ENCODE results near the gene PLTP.

PLTP gene

GRCh38 chr20:45904583-45905504 lies 7.1 kb downstream of the PLTP start:
- TF ChIP-seq CEBPB (IDR thresholded peaks at IDR 0.05) (no peak), EGR1 (IDR thresholded peaks at IDR 0.05) (no peak), USF1 (IDR thresholded peaks at IDR 0.05) (no peak), FOXM1 (IDR thresholded peaks at IDR 0.05; ENCODE audit: borderline replicate concordance, low read depth) (no peak), ZBTB7A (IDR thresholded peaks at IDR 0.05; ENCODE audit: low read depth) (no peak), EP300 (IDR thresholded peaks at IDR 0.05; ENCODE audit: borderline replicate concordance) (no peak), TAF1 (IDR thresholded peaks at IDR 0.05; ENCODE audit: low read depth) (no peak), REST (IDR thresholded peaks at IDR 0.05; ENCODE audit: low read depth) (no peak), CREB1 (IDR thresholded peaks at IDR 0.05; ENCODE audit: low read depth) (no peak), TCF12 (IDR thresholded peaks at IDR 0.05; ENCODE audit: low read depth) (no peak), NFIC (IDR thresholded peaks at IDR 0.05) (no peak), TEAD4 (IDR thresholded peaks at IDR 0.05) (no peak)

GRCh38 chr20:45902199-45902701 lies 9.7 kb downstream of the PLTP start:
- TF ChIP-seq ZBTB7A (IDR thresholded peaks at IDR 0.05; ENCODE audit: low read depth) (no peak), FOXM1 (IDR thresholded peaks at IDR 0.05; ENCODE audit: borderline replicate concordance, low read depth) (no peak), TAF1 (IDR thresholded peaks at IDR 0.05; ENCODE audit: low read depth) (no peak), CREB1 (IDR thresholded peaks at IDR 0.05; ENCODE audit: low read depth) (no peak), NFIC (IDR thresholded peaks at IDR 0.05) (no peak), USF1 (IDR thresholded peaks at IDR 0.05) (no peak), EGR1 (IDR thresholded peaks at IDR 0.05) (no peak), MAX (IDR thresholded peaks at IDR 0.05) (no peak), TEAD4 (IDR thresholded peaks at IDR 0.05) (no peak), RAD21 (IDR thresholded peaks at IDR 0.05; ENCODE audit: low read depth) (no peak), CEBPB (IDR thresholded peaks at IDR 0.05) (no peak), EP300 (IDR thresholded peaks at IDR 0.05; ENCODE audit: borderline replicate concordance) (no peak), YY1 (IDR thresholded peaks at IDR 0.05; ENCODE audit: low read depth) (no peak), TCF12 (IDR thresholded peaks at IDR 0.05; ENCODE audit: low read depth) (no peak), REST (IDR thresholded peaks at IDR 0.05; ENCODE audit: low read depth) (no peak)

DNA sequence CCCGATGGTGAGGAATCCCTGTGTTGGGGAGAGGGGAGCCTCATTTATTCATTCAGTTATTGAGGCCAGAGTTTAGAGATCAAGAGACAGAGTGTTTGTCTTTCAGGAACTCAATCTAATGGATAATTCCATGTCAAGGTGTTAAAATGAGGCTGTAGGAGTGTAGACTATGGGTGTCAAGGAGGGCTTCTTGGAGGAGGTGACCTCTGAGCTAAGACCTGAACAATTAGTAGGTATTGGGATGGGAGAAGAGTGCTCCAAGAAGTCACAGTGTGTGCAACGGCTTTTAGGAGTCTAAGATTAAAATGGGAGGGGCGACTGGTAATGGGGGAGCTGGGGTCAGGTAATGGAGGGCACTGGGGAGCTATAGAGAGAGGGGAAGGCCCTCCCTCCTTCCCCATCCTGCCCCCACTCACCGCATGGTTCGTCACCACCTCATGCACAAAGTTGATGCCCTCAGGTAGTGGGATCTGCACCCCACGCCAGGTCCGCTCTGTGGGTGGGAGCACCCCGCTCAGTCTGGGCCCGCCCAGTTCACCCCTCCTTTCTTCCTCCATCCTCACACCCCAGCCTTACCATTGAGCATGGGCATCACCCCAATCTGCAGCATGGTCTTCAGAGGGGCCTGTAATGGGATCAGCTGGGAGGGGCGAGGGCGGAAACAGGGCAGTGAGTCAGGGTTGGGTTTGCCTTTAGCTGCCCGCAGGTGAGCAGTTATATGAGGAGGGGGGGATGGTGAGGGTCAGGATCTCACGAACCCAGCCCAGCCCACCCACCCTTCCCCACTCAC lies 12.7 kb downstream of the PLTP start:
- TF ChIP-seq USF1 (IDR thresholded peaks at IDR 0.05) (no peak), YY1 (IDR thresholded peaks at IDR 0.05; ENCODE audit: low read depth) (no peak), NFIC (IDR thresholded peaks at IDR 0.05) (no peak), TCF12 (IDR thresholded peaks at IDR 0.05; ENCODE audit: low read depth) (no peak), EP300 (IDR thresholded peaks at IDR 0.05; ENCODE audit: borderline replicate concordance) (no peak), EGR1 (IDR thresholded peaks at IDR 0.05) (no peak), RAD21 (IDR thresholded peaks at IDR 0.05; ENCODE audit: low read depth) (no peak), REST (IDR thresholded peaks at IDR 0.05; ENCODE audit: low read depth) (no peak), CEBPB (IDR thresholded peaks at IDR 0.05) (no peak), ZBTB7A (IDR thresholded peaks at IDR 0.05; ENCODE audit: low read depth) (no peak), CREB1 (IDR thresholded peaks at IDR 0.05; ENCODE audit: low read depth) (no peak), TAF1 (IDR thresholded peaks at IDR 0.05; ENCODE audit: low read depth) (no peak), TEAD4 (IDR thresholded peaks at IDR 0.05) (no peak), FOXM1 (IDR thresholded peaks at IDR 0.05; ENCODE audit: borderline replicate concordance, low read depth) (no peak)
